ENCODE results near the gene PLEKHA6. TPM values are rescaled to one million over a fixed set of nuclear protein-coding genes. Genes with fewer than 3 reads are reported as not detected.

The PLEKHA6 gene
- total and polyA plus RNA-seq, 2 donors (not counting 1 experiment from before 2014, with no cell fraction given), result 0.31 to 0.47 TPM

- Histone ChIP-seq H3K4me2 (replicated peaks; ENCODE audit: low read depth, low read length, poor library complexity, severe bottlenecking) (no peak overlapping the region), H3K36me3 (replicated peaks in 1 of 2; ENCODE audit: control extremely low read depth in 1 of 2, control insufficient read depth in 1 of 2, extremely low read depth in 1 of 2, insufficient read depth in 2 of 2, low read length in 1 of 2) (no peaks in the 10 kb centered on the region), H2AFZ (ENCODE audit: insufficient read depth, low read depth, low read length, poor library complexity, severe bottlenecking) (no peak overlapping the region), H3K4me1 (ENCODE audit: control insufficient read depth in 2 of 2, insufficient read depth in 2 of 2, low read length in 2 of 2) (peaks cover 2 to 10% of the 10 kb centered on the region in 2 donors), H3K27me3 (replicated peaks in 1 of 4; ENCODE audit: control extremely low read depth in 1 of 4, control insufficient read depth in 3 of 4, insufficient read depth in 4 of 4, low read length in 3 of 4) (peaks cover 0 to 20% (median 6%) of the 10 kb centered on the region in 4 experiments), H3K9me3 (ENCODE audit: control extremely low read depth in 1 of 3, control insufficient read depth in 2 of 3, insufficient read depth in 1 of 3, low read length in 2 of 3) (no peaks in the 10 kb centered on the region), H4K20me1 (ENCODE audit: control insufficient read depth, insufficient read depth, low read length, poor library complexity, severe bottlenecking) (no peaks in the 10 kb centered on the region), H3K27ac (ENCODE audit: low read length in 2 of 2) (no peak overlapping the region), H3K9ac (ENCODE audit: low read length) (no peak overlapping the region), H3K4me3 (ENCODE audit: control extremely low read depth in 1 of 5, extremely low read depth in 1 of 5, insufficient read depth in 1 of 5, low read depth in 2 of 5, low read length in 4 of 5) (no peak overlapping the region), H3K79me2 (ENCODE audit: control insufficient read depth, insufficient read depth, low read length) (no peaks in the 10 kb centered on the region)
- ChIA-PET POLR2A (no interaction called here), CTCF (interaction anchor here (0.6 to 2.6 kb wide), 2 partner anchors 9 to 44 kb away, joined by 4 to 12 read pairs; no protein-coding TSS in a partner anchor)
- peaks cover 8% of the 10 kb centered on the region for H3K4me1 Mint-ChIP-seq
- H3K4me3 Mint-ChIP-seq, result no peak overlapping the region
- H3K27me3 Mint-ChIP-seq, result peaks cover 28% of the 10 kb centered on the region
- WGBS (ENCODE audit: insufficient coverage), result 89% methylated on average over 5 of the region's 6 CpGs
- H3K27ac Mint-ChIP-seq, result no peak overlapping the region
- ATAC-seq (ENCODE audit: low read depth) (no peak), DNase-seq (no peak)
- intact Hi-C loops (cut with micrococcal nuclease), result no loop called here
- no peaks in the 10 kb centered on the region for H3K9me3 Mint-ChIP-seq (ENCODE audit: insufficient read depth)
- no peak for TF ChIP-seq CTCF (IDR thresholded peaks at IDR 0.05)
- TF ChIP-seq EZH2 (IDR thresholded peaks at IDR 0.05; ENCODE audit: borderline replicate concordance, insufficient read depth, low read depth, low read length, poor library complexity, severe bottlenecking), result no peak
Measured at GRCh38 chr1:204354579-204354978, 5.2 kb downstream of the PLEKHA6 start.

GRCh38 chr1:204353213-204353910, 6.4 kb downstream of the PLEKHA6 start:
- no peak for ATAC-seq (ENCODE audit: low read depth)
- Mint-ChIP-seq H3K27ac (no peak overlapping the region), H3K27me3 (peaks cover 22% of the 10 kb centered on the region), H3K4me3 (no peak overlapping the region), H3K9me3 (ENCODE audit: insufficient read depth) (no peaks in the 10 kb centered on the region), H3K4me1 (peaks cover 8% of the 10 kb centered on the region)
- intact Hi-C loops (cut with micrococcal nuclease), result no loop called here
- no peak for DNase-seq
- Histone ChIP-seq H3K27me3 (replicated peaks in 1 of 4; ENCODE audit: control extremely low read depth in 1 of 4, control insufficient read depth in 3 of 4, insufficient read depth in 4 of 4, low read length in 3 of 4) (peaks cover 0 to 12% (median 2%) of the 10 kb centered on the region in 4 experiments), H3K9me3 (ENCODE audit: control extremely low read depth in 1 of 3, control insufficient read depth in 2 of 3, insufficient read depth in 1 of 3, low read length in 2 of 3) (no peaks in the 10 kb centered on the region), H3K4me1 (ENCODE audit: control insufficient read depth in 2 of 2, insufficient read depth in 2 of 2, low read length in 2 of 2) (peaks cover 0 to 10% of the 10 kb centered on the region in 2 donors), H3K4me2 (replicated peaks; ENCODE audit: low read depth, low read length, poor library complexity, severe bottlenecking) (no peak overlapping the region), H3K36me3 (replicated peaks in 1 of 2; ENCODE audit: control extremely low read depth in 1 of 2, control insufficient read depth in 1 of 2, extremely low read depth in 1 of 2, insufficient read depth in 2 of 2, low read length in 1 of 2) (no peaks in the 10 kb centered on the region), H3K4me3 (ENCODE audit: control extremely low read depth in 1 of 5, extremely low read depth in 1 of 5, insufficient read depth in 1 of 5, low read depth in 2 of 5, low read length in 4 of 5) (no peak overlapping the region), H3K9ac (ENCODE audit: low read length) (no peak overlapping the region), H3K27ac (ENCODE audit: low read length in 2 of 2) (no peak overlapping the region), H4K20me1 (ENCODE audit: control insufficient read depth, insufficient read depth, low read length, poor library complexity, severe bottlenecking) (no peaks in the 10 kb centered on the region), H2AFZ (ENCODE audit: insufficient read depth, low read depth, low read length, poor library complexity, severe bottlenecking) (no peak overlapping the region), H3K79me2 (ENCODE audit: control insufficient read depth, insufficient read depth, low read length) (no peaks in the 10 kb centered on the region)
- ChIA-PET POLR2A (interaction anchor here (0.6 kb wide), 1 partner anchor 39 kb away, joined by 4 read pairs; no protein-coding TSS in a partner anchor), CTCF (interaction anchor here (2.6 kb wide), 1 partner anchor 10 kb away, joined by 12 read pairs; no protein-coding TSS in a partner anchor)
- no peak for TF ChIP-seq EZH2 (IDR thresholded peaks at IDR 0.05; ENCODE audit: borderline replicate concordance, insufficient read depth, low read depth, low read length, poor library complexity, severe bottlenecking)
- no peak for TF ChIP-seq CTCF (IDR thresholded peaks at IDR 0.05)
- 80% methylated on average over 1 of the region's 5 CpGs for WGBS (ENCODE audit: insufficient coverage)
